Karpas-422 (cell line): ENCODE results near the gene RTN4. TPM values are rescaled to one million over a fixed set of nuclear protein-coding genes. Genes with fewer than 3 reads are reported as not detected.
A peak's percentile ranks its signal among the peaks of the same experiment; 100 is the strongest.
"Not testable (repeated sequence)": the region's sequence is repeated elsewhere in the genome, so short reads cannot be mapped to it uniquely, and the experiment has no call there.

Source experiments
- DNase-seq: peaks from one replicate; pipeline ENCODE4 v3.0.0-alpha.2; 2015
- H2AFZ ChIP-seq: fragments of 200-600 bp; sonication (generic); 2 replicates; pipeline ENCODE4 v1.6.1; 2014; ENCODE audit warnings: antibody characterized with exemption, low read length, mixed read lengths
- H3K27ac ChIP-seq: fragments of 200-600 bp; sonication (generic); 2 replicates; pipeline ENCODE4 v1.5.1; 2014; ENCODE audit warnings: mild to moderate bottlenecking, low read length, moderate library complexity
- H3K27me3 ChIP-seq: fragments of 200-600 bp; sonication (generic); 2 replicates; pipeline ENCODE4 v1.6.1; 2014; ENCODE audit warnings: low read length, mixed read lengths
- H3K36me3 ChIP-seq: fragments of 200-600 bp; sonication (generic); 2 replicates; pipeline ENCODE4 v1.6.1; 2014; ENCODE audit warnings: low read length, mixed read lengths; ENCODE audit not compliant: insufficient read depth
- H3K4me1 ChIP-seq: fragments of 200-600 bp; sonication (generic); 2 replicates; pipeline ENCODE4 v1.6.1; 2014; ENCODE audit warnings: mild to moderate bottlenecking, low read length, mixed read lengths
- H3K4me2 ChIP-seq: fragments of 200-600 bp; sonication (generic); 2 replicates; pipeline ENCODE4 v1.6.1; 2014; ENCODE audit warnings: low read length, low read depth, mild to moderate bottlenecking; ENCODE audit not compliant: poor library complexity, severe bottlenecking
- H3K4me3 ChIP-seq: fragments of 200-600 bp; sonication (generic); 2 replicates; pipeline ENCODE4 v1.5.1; 2014; ENCODE audit warnings: mild to moderate bottlenecking, antibody characterized with exemption, low read length, mixed read lengths
- H3K79me2 ChIP-seq: fragments of 200-600 bp; sonication (generic); 2 replicates; pipeline ENCODE4 v1.6.1; 2014; ENCODE audit warnings: mild to moderate bottlenecking, low read length, mixed read lengths
- H3K9ac ChIP-seq: fragments of 200-600 bp; sonication (generic); 2 replicates; pipeline ENCODE4 v1.6.0; 2014; ENCODE audit warnings: low read length
- H3K9me2 ChIP-seq: fragments of 200-600 bp; sonication (generic), shearing (Covaris generic); replicated peaks from 2 replicates; pipeline ENCODE4 v1.6.0; 2014; ENCODE audit warnings: mild to moderate bottlenecking, low read length, moderate library complexity; ENCODE audit not compliant: insufficient read depth
- H3K9me3 ChIP-seq: fragments of 300-700, 200-600 bp; sonication (generic); 2 replicates; pipeline ENCODE4 v1.6.1; 2014; ENCODE audit warnings: low read length, mixed read lengths
- H4K20me1 ChIP-seq: fragments of 200-600 bp; sonication (generic); 2 replicates; pipeline ENCODE4 v1.6.1; 2014; ENCODE audit warnings: mild to moderate bottlenecking, antibody characterized with exemption, low read length, low read depth; ENCODE audit not compliant: insufficient read depth
- total RNA-seq: library from RNA; depleted of rRNA; stranded (reverse); fragments of >200 nt; shearing (Covaris generic); gene quantifications from 2 replicates; pipeline ENCODE4 v1.2.3, GENCODE V29; 2014; ENCODE audit warnings: low replicate concordance

RTN4 gene
- total RNA-seq, 1 experiment from 2014 or later, result 109 TPM

- H3K36me3 ChIP-seq, result no peaks in the 10 kb centered on the region; the same call in 1 of the 2 replicates
- no peak overlapping the region for H2AFZ ChIP-seq
- peaks cover 98% of the 10 kb centered on the region for H3K79me2 ChIP-seq
- H3K9me2 ChIP-seq, result no peaks in the 10 kb centered on the region
- peak overlapping the region; percentile 78 for H3K27ac ChIP-seq
- no peak overlapping the region for H3K4me3 ChIP-seq
- 0 out of 2 replicates have a peak overlapping the region, but pooled peaks have one; percentile 3 for H3K9ac ChIP-seq
- H3K27me3 ChIP-seq, result no peaks in the 10 kb centered on the region
- H3K4me2 ChIP-seq, result peak overlapping the region; percentile 53
- peak; percentile 42 for DNase-seq
- H3K9me3 ChIP-seq, result no peaks in the 10 kb centered on the region
- peaks cover 92% of the 10 kb centered on the region for H3K4me1 ChIP-seq
- no peaks in the 10 kb centered on the region for H4K20me1 ChIP-seq
Measured at GRCh38 chr2:55001716-55002115, 48.5 kb downstream of the RTN4 start.

- Histone ChIP-seq H3K4me2 (peak overlapping the region; percentile 77), H4K20me1 (no peaks in the 10 kb centered on the region), H3K9ac (peak overlapping the region; percentile 37), H3K9me2 (no peaks in the 10 kb centered on the region), H3K9me3 (no peaks in the 10 kb centered on the region), H3K4me1 (peaks cover 90% of the 10 kb centered on the region), H3K27ac (peak overlapping the region; percentile 78), H3K4me3 (peak overlapping the region; percentile 17; the same call in 1 of the 2 replicates), H3K36me3 (no peaks in the 10 kb centered on the region; the same call in 1 of the 2 replicates), H2AFZ (no peak overlapping the region), H3K27me3 (no peaks in the 10 kb centered on the region), H3K79me2 (peaks cover 98% of the 10 kb centered on the region)
- DNase-seq, result peak; percentile 42
Measured at GRCh38 chr2:55000341-55000740, 49.9 kb downstream of the RTN4 start.

GRCh38 chr2:54999182-54999581 is 51.1 kb downstream of the RTN4 start:
- peak; percentile 84 for DNase-seq
- peaks cover 82% of the 10 kb centered on the region for H3K4me1 ChIP-seq
- H3K79me2 ChIP-seq, result peaks cover 98% of the 10 kb centered on the region
- no peaks in the 10 kb centered on the region for H3K27me3 ChIP-seq
- H3K9me3 ChIP-seq, result no peaks in the 10 kb centered on the region
- H3K4me2 ChIP-seq, result peak overlapping the region; percentile 77
- H2AFZ ChIP-seq, result no peak overlapping the region
- H4K20me1 ChIP-seq, result no peaks in the 10 kb centered on the region
- H3K9me2 ChIP-seq, result no peaks in the 10 kb centered on the region
- H3K9ac ChIP-seq, result peak overlapping the region; percentile 44
- H3K27ac ChIP-seq, result peak overlapping the region; percentile 78
- no peaks in the 10 kb centered on the region; the same call in 1 of the 2 replicates for H3K36me3 ChIP-seq
- peak overlapping the region; percentile 51 for H3K4me3 ChIP-seq

- Histone ChIP-seq H3K27ac (peak overlapping the region; percentile 78), H4K20me1 (no peaks in the 10 kb centered on the region), H3K36me3 (no peaks in the 10 kb centered on the region; the same call in 1 of the 2 replicates), H3K27me3 (no peaks in the 10 kb centered on the region), H3K9me2 (no peaks in the 10 kb centered on the region), H3K4me3 (no peak overlapping the region), H3K4me2 (peak overlapping the region; percentile 77), H3K79me2 (peaks cover 97% of the 10 kb centered on the region), H3K9me3 (no peaks in the 10 kb centered on the region), H3K9ac (no peak overlapping the region), H2AFZ (no peak overlapping the region), H3K4me1 (peaks cover 73% of the 10 kb centered on the region)
- DNase-seq, result peak; percentile 62
Measured at GRCh38 chr2:54997826-54998225, 52.4 kb downstream of the RTN4 start.

GRCh38 chr2:54995553-54995952 is 54.7 kb downstream of the RTN4 start:
- Histone ChIP-seq H3K9me2 (no peaks in the 10 kb centered on the region), H3K4me1 (peaks cover 58% of the 10 kb centered on the region), H3K27ac (peak overlapping the region; percentile 4; the same call in 1 of the 2 replicates), H3K79me2 (peaks cover 98% of the 10 kb centered on the region), H3K9ac (no peak overlapping the region), H4K20me1 (no peaks in the 10 kb centered on the region), H3K4me3 (no peak overlapping the region), H3K9me3 (no peaks in the 10 kb centered on the region), H3K27me3 (no peaks in the 10 kb centered on the region), H2AFZ (no peak overlapping the region), H3K4me2 (no peak overlapping the region), H3K36me3 (no peaks in the 10 kb centered on the region; the same call in 1 of the 2 replicates)
- no peak for DNase-seq

- not testable (repeated sequence) for H4K20me1 ChIP-seq
Measured at GRCh38 chr2:54990694-54991093, 59.6 kb downstream of the RTN4 start.

GRCh38 chr2:54988612-54989011 is 61.6 kb downstream of the RTN4 start:
- Histone ChIP-seq H3K9ac (no peak overlapping the region), H4K20me1 (peaks cover 6% of the 10 kb centered on the region; the same call in 1 of the 2 replicates), H3K27me3 (no peaks in the 10 kb centered on the region), H3K4me3 (no peak overlapping the region), H3K9me2 (no peaks in the 10 kb centered on the region), H3K36me3 (peaks cover 25% of the 10 kb centered on the region), H3K4me2 (no peak overlapping the region), H3K79me2 (peaks cover 95% of the 10 kb centered on the region), H2AFZ (no peak overlapping the region), H3K4me1 (peaks cover 27% of the 10 kb centered on the region), H3K27ac (no peak overlapping the region), H3K9me3 (no peaks in the 10 kb centered on the region)
- no peak for DNase-seq

More at GRCh38 chr2:54990694-54991093, 59.6 kb downstream of the RTN4 start:
- H3K9me2 ChIP-seq, H3K9ac ChIP-seq, H2AFZ ChIP-seq, H3K27ac ChIP-seq, H3K4me3 ChIP-seq, DNase-seq, H3K9me3 ChIP-seq, H3K27me3 ChIP-seq, H3K4me2 ChIP-seq: not testable (repeated sequence)
- H3K4me1 ChIP-seq, result peaks cover 25% of the 10 kb centered on the region
- peaks cover 22% of the 10 kb centered on the region for H3K36me3 ChIP-seq
- H3K79me2 ChIP-seq, result peaks cover 98% of the 10 kb centered on the region

- H4K20me1 ChIP-seq, result peaks cover 6% of the 10 kb centered on the region; the same call in 1 of the 2 replicates
- no peaks in the 10 kb centered on the region for H3K9me3 ChIP-seq
- peaks cover 21% of the 10 kb centered on the region for H3K4me1 ChIP-seq
- no peak overlapping the region for H2AFZ ChIP-seq
- H3K27me3 ChIP-seq, result no peaks in the 10 kb centered on the region
- no peak overlapping the region for H3K27ac ChIP-seq
- DNase-seq, result no peak
- H3K4me2 ChIP-seq, result no peak overlapping the region
- H3K36me3 ChIP-seq, result peaks cover 37% of the 10 kb centered on the region
- H3K9ac ChIP-seq, result no peak overlapping the region
- peaks cover 86% of the 10 kb centered on the region for H3K79me2 ChIP-seq
- no peak overlapping the region for H3K4me3 ChIP-seq
- H3K9me2 ChIP-seq, result no peaks in the 10 kb centered on the region
Measured at GRCh38 chr2:54986264-54986663, 64.0 kb downstream of the RTN4 start.
